Peyer's patch (tissue), 4 donors: Measurements from ENCODE around the gene XYLB. TPM values are rescaled to one million over a fixed set of nuclear protein-coding genes. Genes with fewer than 3 reads are reported as not detected.
"Not testable (repeated sequence)": the region's sequence is repeated elsewhere in the genome, so short reads cannot be mapped to it uniquely, and the experiment has no call there.

ENCODE experiments used
- DNase-seq, 3 donors: peaks; one replicate each; pipeline ENCODE4 v3.0.0-alpha.2; 2017 to 2019
- H3K27ac ChIP-seq, 4 donors: fragments of 200-600 bp; sonication (generic); one replicate each; pipeline ENCODE4 v1.5.1; 2016 to 2019
- H3K27me3 ChIP-seq, 2 donors: fragments of 200-600 bp; sonication (generic); one replicate each; pipeline ENCODE4 v1.5.1; 2019
- H3K36me3 ChIP-seq, 3 donors: fragments of 200-600 bp; sonication (generic); one replicate each; pipeline ENCODE4 v1.5.1; 2016 to 2019
- H3K4me1 ChIP-seq, 4 donors: fragments of 200-600 bp; sonication (generic); one replicate each; pipeline ENCODE4 v1.5.1; 2016 to 2019
- H3K4me3 ChIP-seq, 4 donors: fragments of 200-600 bp; sonication (generic); 1 replicate in 3 of 4; 2 replicates in 1 of 4; pipeline ENCODE4 v1.5.1; 2016 to 2019; ENCODE audit warnings: mild to moderate bottlenecking in 1 of 4
- H3K9me3 ChIP-seq, 4 donors: fragments of 200-600 bp; sonication (generic); one replicate each; pipeline ENCODE4 v1.5.1; 2016 to 2019; ENCODE audit warnings: mild to moderate bottlenecking in 1 of 4
- CTCF ChIP-seq, 6 experiments: fragments of 450-650 bp in 4 of 6; fragments of 200-600 bp in 2 of 6; sonication (generic) in 1 of 6; IDR thresholded peaks; one replicate each; pipeline ENCODE4 v1.5.1; 2017 to 2019; ENCODE audit warnings: antibody characterized with exemption in 6 of 6, mild to moderate bottlenecking in 3 of 6, moderate library complexity in 1 of 6
- POLR2A ChIP-seq, 2 donors: fragments of 450-650 bp; IDR thresholded peaks; one replicate each; pipeline ENCODE4 v1.5.1; 2017; ENCODE audit warnings: antibody characterized with exemption in 2 of 2, mild to moderate bottlenecking in 2 of 2, moderate library complexity in 2 of 2
- total RNA-seq, 4 donors: library from RNA; depleted of rRNA; stranded (reverse); fragments of >200 nt; gene quantifications; one replicate each; pipeline ENCODE4 v1.1.0, GENCODE V29; 2016

Gene XYLB
- total RNA-seq, 4 donors from 2014 or later, result 7.4 to 39.6 (median 18.2) TPM

GRCh38 chr3:38318766-38319671, 27.6 kb upstream of the XYLB start:
- H3K4me1 ChIP-seq, result no peaks in the 10 kb centered on the region
- H3K27me3 ChIP-seq, result no peaks in the 10 kb centered on the region
- no peak overlapping the region for H3K4me3 ChIP-seq
- H3K9me3 ChIP-seq, result no peaks in the 10 kb centered on the region
- no peaks in the 10 kb centered on the region for H3K36me3 ChIP-seq
- no peak overlapping the region for H3K27ac ChIP-seq
- no peak for DNase-seq
- TF ChIP-seq POLR2A (IDR thresholded peaks at IDR 0.05) (no peak), CTCF (IDR thresholded peaks at IDR 0.05) (no peak)

GRCh38 chr3:38320638-38321037, 25.9 kb upstream of the XYLB start:
- not testable (repeated sequence) for H3K4me3 ChIP-seq, H3K9me3 ChIP-seq, H3K4me1 ChIP-seq, DNase-seq, H3K36me3 ChIP-seq, H3K27me3 ChIP-seq, H3K27ac ChIP-seq

GRCh38 chr3:38323060-38323459, 23.5 kb upstream of the XYLB start:
- no peak for DNase-seq
- TF ChIP-seq POLR2A (IDR thresholded peaks at IDR 0.05) (no peak), CTCF (IDR thresholded peaks at IDR 0.05) (no peak)
- Histone ChIP-seq H3K27me3 (no peaks in the 10 kb centered on the region), H3K4me3 (no peak overlapping the region), H3K27ac (no peak overlapping the region), H3K36me3 (no peaks in the 10 kb centered on the region), H3K4me1 (no peaks in the 10 kb centered on the region), H3K9me3 (no peaks in the 10 kb centered on the region)

GRCh38 chr3:38325256-38325655, 21.3 kb upstream of the XYLB start:
- DNase-seq, result no peak
- H3K36me3 ChIP-seq, result no peaks in the 10 kb centered on the region
- no peaks in the 10 kb centered on the region for H3K27me3 ChIP-seq
- no peak overlapping the region for H3K27ac ChIP-seq
- no peaks in the 10 kb centered on the region for H3K4me1 ChIP-seq
- H3K9me3 ChIP-seq, result no peaks in the 10 kb centered on the region
- TF ChIP-seq POLR2A (IDR thresholded peaks at IDR 0.05) (no peak), CTCF (IDR thresholded peaks at IDR 0.05) (no peak)
- H3K4me3 ChIP-seq, result no peak overlapping the region

GRCh38 chr3:38327335-38328009, 19.1 kb upstream of the XYLB start:
- no peak overlapping the region for H3K4me3 ChIP-seq
- no peak for DNase-seq
- H3K9me3 ChIP-seq, result no peaks in the 10 kb centered on the region
- H3K27ac ChIP-seq, result no peak overlapping the region
- H3K36me3 ChIP-seq, result no peaks in the 10 kb centered on the region
- H3K4me1 ChIP-seq, result no peaks in the 10 kb centered on the region
- TF ChIP-seq POLR2A (IDR thresholded peaks at IDR 0.05), result no peak
- TF ChIP-seq CTCF (IDR thresholded peaks at IDR 0.05), result no peak
- no peaks in the 10 kb centered on the region for H3K27me3 ChIP-seq
